HG03039 (cell line): ENCODE data around the gene C1QTNF9.
"Not testable (repeated sequence)": the region's sequence is repeated elsewhere in the genome, so short reads cannot be mapped to it uniquely, and the experiment has no call there.

ENCODE experiments used
- ATAC-seq: cut with Tn5 transposase; IDR thresholded peaks from one replicate; pipeline ENCODE4 v1.9.1; 2021; ENCODE audit warnings: mild to moderate bottlenecking, moderate library complexity; ENCODE audit not compliant: unreplicated experiment

The C1QTNF9 gene

DNA sequence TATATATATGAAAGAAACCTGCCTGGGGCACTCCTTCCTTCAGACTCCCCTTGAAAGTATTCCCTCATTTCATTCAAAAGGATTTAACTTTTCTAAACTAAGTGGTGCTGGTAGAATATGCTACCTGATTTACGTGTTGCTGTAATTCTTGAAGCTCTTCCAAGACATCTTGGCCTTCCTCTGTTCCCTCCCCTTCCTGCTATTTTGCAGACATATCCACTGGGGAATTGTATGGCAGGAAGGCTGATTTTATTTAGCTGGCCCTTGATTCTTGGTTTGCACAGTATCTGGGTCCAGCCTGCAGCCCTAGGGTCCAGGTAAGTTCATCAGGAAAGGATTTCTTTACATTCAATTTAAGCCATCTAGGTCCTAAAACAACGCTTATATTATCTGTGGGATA, at the start of gene C1QTNF9:
TSS of gene C1QTNF9 (plus strand) at position 281 of the 400 bp plus-strand sequence. CDS start 6,424 bp downstream, outside the sequence.
- not testable (repeated sequence) for ATAC-seq

DNA sequence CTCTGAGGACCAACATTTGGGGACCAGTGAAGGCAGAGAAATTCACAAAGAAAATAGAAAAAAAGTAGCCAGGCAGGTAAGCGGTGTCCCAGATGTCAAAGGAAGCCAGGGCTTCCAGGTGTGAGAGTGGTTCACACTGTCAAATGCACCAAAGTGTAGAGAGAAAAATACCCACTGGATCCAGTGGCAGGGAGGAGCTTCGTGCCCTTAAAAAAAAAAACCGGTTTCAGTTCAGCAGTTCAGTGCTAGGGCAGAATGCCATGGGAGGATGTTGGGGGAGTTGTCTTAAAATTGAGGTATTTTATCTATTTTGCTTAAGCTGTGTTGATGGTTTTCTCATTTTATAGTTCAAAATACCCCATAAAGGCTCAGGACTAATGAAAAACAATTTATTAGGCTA, 47.8 kb upstream of the C1QTNF9 start:
- no peak for ATAC-seq

- ATAC-seq = no peak
Measured at GRCh38 chr13:24263632-24264031, 45.7 kb upstream of the C1QTNF9 start.

GRCh38 chr13:24264976-24265375, 44.4 kb upstream of the C1QTNF9 start:
- no peak for ATAC-seq

DNA sequence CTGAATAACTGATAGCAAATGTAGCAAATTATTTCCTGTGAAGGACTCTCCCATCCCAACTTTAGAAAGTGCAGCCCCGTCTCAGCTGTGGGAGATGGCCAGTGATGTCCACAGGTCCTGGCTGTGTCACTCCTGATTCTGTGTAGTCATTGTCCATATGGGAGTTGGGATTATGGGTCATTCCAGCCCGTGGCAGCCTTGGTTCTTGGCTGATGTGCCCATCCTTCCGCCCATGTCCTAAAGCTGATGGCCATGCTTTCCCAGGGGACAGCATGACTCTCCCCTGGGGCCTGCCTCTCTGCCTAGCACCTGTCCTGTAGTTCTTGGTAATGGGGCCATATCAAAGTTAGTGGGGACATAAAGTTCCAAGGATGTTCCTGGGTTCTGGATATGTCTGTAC, 43.9 kb upstream of the C1QTNF9 start:
- ATAC-seq = no peak

DNA sequence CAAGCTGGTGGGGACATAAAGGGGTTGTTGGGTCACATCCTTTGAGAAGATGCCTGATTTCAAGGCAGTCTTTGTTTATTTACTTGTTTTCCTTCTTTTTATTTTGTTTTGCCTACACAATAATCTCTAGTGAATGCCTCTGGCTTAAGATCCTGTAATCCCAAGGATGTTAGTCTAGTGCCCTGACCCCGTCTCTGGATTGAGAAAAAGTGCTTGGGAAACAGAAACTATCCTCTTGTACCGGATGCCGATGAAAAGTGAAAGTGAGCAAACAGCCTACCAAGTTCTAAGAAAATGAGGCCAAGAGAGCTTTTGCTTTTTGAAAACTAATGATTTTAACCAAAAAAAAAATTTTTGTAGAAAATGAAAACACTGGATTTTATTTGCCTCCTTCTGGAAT, 42.1 kb upstream of the C1QTNF9 start:
- ATAC-seq = no peak

- ATAC-seq = no peak
Measured at GRCh38 chr13:24267801-24268200, 41.6 kb upstream of the C1QTNF9 start.

DNA sequence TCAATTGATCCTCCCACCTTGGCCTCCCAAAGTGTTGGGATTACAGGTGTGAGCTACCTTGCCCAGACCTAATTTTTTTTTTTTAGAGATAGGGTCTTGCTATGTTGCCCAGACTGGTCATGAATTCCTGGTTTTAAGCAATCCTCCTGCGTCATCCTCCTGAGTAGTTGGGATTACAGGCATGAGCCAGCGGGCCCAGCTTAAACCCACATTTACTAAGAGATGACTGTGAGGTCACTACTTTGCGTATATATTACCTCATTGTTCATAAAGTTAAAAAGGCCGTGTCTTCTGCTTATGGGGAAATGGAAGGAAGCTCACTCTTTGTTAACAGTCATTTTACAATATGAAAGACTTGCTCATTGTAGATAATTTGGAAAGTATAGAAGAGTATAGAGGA, 39.6 kb upstream of the C1QTNF9 start:
- ATAC-seq = no peak

GRCh38 chr13:24270639-24271141, 38.7 kb upstream of the C1QTNF9 start:
- peak; percentile 41 for ATAC-seq

DNA sequence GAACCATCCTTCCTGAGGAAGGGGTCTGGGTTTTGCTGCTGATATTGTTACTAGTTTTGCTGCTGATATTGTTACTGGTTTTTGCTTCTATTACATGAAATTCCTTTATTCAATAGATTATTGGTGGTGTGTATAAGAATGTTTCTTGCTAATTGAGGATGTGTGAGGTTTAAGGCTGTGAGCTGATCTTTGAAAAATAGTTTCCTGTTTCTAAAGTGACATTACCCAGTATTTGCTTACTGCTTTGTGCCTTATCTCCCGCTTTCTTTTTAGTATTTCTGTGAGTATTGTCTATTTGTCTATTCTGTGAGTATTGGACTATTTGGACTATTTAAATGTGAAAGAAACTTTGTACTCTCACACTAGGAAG, 38.2 kb upstream of the C1QTNF9 start:
- no peak for ATAC-seq

- peak; percentile 51 for ATAC-seq
Measured at GRCh38 chr13:24271601-24272451, 37.6 kb upstream of the C1QTNF9 start.

DNA sequence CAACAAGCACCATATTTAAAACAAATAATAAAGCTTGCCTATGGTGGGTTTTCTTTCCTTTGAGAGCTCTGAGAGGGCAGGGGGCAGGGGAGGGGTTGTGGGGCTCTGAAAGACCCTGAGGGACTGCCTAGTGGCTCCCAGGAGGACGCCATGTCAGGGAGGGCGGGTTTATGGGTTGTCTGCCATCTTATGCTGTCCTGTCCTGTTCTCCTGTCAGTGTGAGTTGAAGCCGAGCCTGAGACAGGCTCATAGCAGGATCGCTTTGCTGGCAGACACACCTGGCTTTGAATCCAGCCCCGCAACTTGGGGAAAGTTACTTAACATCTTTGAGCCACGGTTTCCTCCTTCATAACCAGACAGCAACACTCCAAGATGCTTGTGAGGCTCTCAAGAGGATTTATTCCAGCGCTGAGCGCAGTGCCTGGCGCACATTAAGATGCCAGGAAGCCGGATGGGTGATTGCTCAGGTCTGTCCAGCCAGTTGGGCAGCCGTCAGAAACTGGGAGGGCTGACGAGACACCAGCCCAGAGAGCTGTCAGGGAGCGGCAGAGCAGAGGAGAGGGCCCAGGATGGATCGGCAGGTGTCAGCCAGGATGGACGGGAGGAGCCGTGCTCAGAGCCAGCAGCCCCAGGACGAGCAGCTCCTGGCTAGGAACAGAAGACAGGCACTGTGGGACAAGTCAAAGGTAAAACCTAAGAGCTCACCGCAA, 36.8 kb upstream of the C1QTNF9 start:
- ATAC-seq = no peak

DNA sequence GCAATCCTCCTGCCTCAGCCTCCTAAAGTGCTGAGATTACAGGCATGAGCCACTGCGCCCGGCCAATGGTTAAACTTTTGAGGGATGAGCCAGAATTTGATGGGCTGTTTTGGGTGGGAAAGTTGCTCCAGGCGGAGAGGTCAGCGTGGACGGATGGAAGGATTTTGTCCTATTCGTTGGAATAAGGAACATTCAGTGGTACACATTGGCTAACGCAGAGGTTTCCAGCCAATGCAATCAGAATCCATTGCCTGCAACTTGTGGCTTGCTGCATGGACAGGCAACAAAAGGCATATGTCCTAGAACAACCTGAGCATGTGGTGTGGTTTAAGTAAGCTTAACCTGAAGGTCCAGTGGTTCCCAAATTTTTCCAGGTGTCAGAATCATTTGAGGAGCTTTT, 35.5 kb upstream of the C1QTNF9 start:
- no peak for ATAC-seq

DNA sequence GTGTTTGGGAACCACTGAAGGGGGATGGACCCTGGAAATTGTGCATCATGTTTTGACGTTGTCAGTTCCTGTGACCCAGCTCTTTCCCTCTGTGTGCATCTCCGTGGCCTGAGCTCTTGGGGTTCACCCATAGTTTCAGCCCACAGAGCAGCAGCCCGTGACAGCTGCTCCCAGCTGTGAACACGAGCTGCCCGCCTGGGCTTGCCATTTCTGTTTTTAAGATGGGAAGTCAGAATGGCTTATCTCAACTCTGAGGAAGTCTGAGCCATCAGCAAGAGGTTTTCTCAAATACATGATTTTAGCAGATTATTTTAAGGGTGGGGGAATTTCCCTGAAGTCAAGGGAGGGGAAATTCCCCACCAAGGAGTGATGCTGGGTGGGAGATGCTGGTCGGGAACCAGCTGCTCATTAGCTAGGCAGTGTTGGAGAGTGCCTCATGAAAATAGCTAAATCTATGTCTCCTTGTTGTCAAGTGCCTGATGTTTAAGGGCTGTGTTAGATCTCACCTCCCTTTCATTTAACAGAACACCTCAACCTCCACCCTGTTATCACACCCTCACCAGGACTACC, 34.8 kb upstream of the C1QTNF9 start:
- ATAC-seq = peak; percentile 53

DNA sequence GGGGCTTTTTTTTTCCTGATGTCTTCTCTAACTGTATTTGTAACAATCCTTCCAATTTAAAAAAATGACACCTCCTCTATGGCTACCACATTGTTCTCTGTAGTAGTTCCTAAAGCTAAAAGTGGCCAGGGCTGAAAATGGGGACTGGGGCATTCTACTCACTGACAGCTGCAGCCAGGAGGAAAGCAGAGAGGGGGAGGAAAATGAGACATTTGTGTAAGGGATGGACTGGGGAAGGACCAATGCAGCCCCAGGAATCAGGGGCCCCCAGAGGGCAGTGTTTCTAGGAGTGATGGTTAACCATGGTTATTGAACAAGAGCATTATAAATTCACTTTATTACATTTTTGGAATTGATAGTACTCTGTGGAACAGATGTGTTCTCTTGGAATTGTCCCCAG, 34.3 kb upstream of the C1QTNF9 start:
- no peak for ATAC-seq

DNA sequence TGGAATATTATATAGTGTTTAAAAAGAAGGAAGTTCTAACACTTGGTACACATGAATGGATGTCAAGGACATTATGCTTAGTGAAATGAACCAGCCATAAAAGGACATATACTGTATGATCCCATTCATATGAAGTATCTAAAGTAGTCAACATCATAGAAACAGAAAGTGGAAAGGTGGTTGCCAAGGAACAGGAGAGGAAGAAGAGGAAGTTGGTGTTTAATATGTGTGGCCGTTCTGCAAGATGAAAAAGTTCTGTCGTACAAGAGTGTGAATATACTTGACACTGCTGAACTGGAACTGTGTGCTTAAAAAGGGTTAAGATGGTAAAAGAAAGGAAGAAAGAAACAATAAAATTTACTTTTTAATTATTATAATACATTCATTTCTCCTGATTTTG, 33.1 kb upstream of the C1QTNF9 start:
- ATAC-seq = no peak

- ATAC-seq = no peak
Measured at GRCh38 chr13:24276861-24277260, 32.5 kb upstream of the C1QTNF9 start.

DNA sequence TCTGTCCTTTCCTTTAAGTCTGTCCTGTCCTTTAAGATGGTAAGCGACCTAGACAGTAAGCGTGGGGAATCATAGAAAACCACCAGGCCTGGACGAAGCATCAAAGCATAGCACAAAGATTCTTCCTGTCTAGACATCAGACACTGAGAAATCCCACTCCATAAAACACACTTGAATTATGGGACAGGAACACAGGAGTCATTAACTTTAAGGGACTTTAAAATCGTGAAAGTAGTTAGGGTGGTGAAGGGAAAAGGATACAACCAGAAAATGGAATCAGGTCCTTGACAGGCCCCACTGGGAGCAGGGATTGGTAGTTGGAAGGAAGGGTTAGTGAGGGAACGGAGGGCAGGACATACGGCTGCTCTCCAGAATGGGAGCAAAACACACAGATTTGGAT, 31.6 kb upstream of the C1QTNF9 start:
- ATAC-seq = no peak

GRCh38 chr13:24279327-24280110, 29.9 kb upstream of the C1QTNF9 start:
- no peak for ATAC-seq

DNA sequence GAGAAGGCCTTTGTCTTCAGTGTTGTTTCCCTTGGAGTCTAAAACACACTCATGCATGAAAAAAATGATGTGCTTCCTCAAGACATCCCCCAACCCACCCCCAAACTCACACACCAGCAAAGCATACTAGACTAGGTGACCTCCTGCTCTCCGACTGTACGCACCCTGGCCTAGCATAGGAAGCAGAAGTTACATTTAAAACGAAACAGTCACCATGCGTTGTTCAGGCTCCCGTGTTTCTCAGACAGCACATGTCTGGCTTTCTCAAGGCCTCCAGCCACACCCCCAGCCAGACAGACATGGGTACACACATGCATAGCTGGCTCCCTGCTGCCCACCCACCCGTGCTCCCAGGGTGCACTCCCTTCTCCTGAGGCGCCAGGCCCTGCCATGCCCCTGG, 28.7 kb upstream of the C1QTNF9 start:
- ATAC-seq = peak; percentile 54
